GM08714 (cell line): ENCODE results near the gene MPC1.

ENCODE experiments used
- H3K4me3 ChIP-seq: fragments of 200-500 bp; sonication (Bioruptor generic); 2 replicates; pipeline ENCODE4 v1.5.1; 2014; ENCODE audit warnings: mild to moderate bottlenecking, low read length, inconsistent platforms
- ZNF274 ChIP-seq: IDR thresholded peaks from 2 replicates; pipeline ENCODE4 v1.6.1; 2012; ENCODE audit warnings: mild to moderate bottlenecking, low read depth, low read length

Gene MPC1

GRCh38 chr6:166382933-166383801 is at the start of gene MPC1:
TSS of gene MPC1 (minus strand) at chr6:166382940. CDS start at chr6:166382876, 64 bp downstream.
- peak within 1 kb of the TSS; percentile 96 for H3K4me3 ChIP-seq
- TF ChIP-seq ZNF274: no peak

- no peak for TF ChIP-seq ZNF274
- H3K4me3 ChIP-seq: no peak overlapping the region
Observed at GRCh38 chr6:166430269-166430668, 47.5 kb upstream of the MPC1 start.

GRCh38 chr6:166424431-166424830 is 41.7 kb upstream of the MPC1 start:
- TF ChIP-seq ZNF274: no peak
- H3K4me3 ChIP-seq: no peak overlapping the region

GRCh38 chr6:166423781-166424180 is 41.0 kb upstream of the MPC1 start:
- TF ChIP-seq ZNF274: no peak
- no peak overlapping the region for H3K4me3 ChIP-seq

GRCh38 chr6:166423051-166423745 is 40.5 kb upstream of the MPC1 start:
- no peak overlapping the region for H3K4me3 ChIP-seq
- TF ChIP-seq ZNF274: no peak

- TF ChIP-seq ZNF274: no peak
- no peak overlapping the region for H3K4me3 ChIP-seq
Observed at GRCh38 chr6:166422201-166422940, 39.6 kb upstream of the MPC1 start.

- no peak overlapping the region for H3K4me3 ChIP-seq
- no peak for TF ChIP-seq ZNF274
Observed at GRCh38 chr6:166420351-166420750, 37.6 kb upstream of the MPC1 start.

GRCh38 chr6:166419717-166420116 is 37.0 kb upstream of the MPC1 start:
- TF ChIP-seq ZNF274: no peak
- H3K4me3 ChIP-seq: no peak overlapping the region

- TF ChIP-seq ZNF274: no peak
- no peak overlapping the region for H3K4me3 ChIP-seq
Observed at GRCh38 chr6:166419286-166419685, 36.5 kb upstream of the MPC1 start.

- no peak for TF ChIP-seq ZNF274
- H3K4me3 ChIP-seq: no peak overlapping the region
Observed at GRCh38 chr6:166418691-166419143, 36.0 kb upstream of the MPC1 start.

GRCh38 chr6:166417285-166417691 is 34.5 kb upstream of the MPC1 start:
- TF ChIP-seq ZNF274: no peak
- no peak overlapping the region for H3K4me3 ChIP-seq

- no peak for TF ChIP-seq ZNF274
- no peak overlapping the region for H3K4me3 ChIP-seq
Observed at GRCh38 chr6:166415833-166416347, 33.1 kb upstream of the MPC1 start.

GRCh38 chr6:166415306-166415705 is 32.6 kb upstream of the MPC1 start:
- no peak for TF ChIP-seq ZNF274
- H3K4me3 ChIP-seq: no peak overlapping the region

GRCh38 chr6:166413491-166413951 is 30.8 kb upstream of the MPC1 start:
- no peak overlapping the region for H3K4me3 ChIP-seq
- no peak for TF ChIP-seq ZNF274
